Fibroblast of lung (primary cell): ENCODE data around the gene CCDC144A.
"Not testable (repeated sequence)": the region's sequence is repeated elsewhere in the genome, so short reads cannot be mapped to it uniquely, and the experiment has no call there.

Experiments
- EZH2 ChIP-seq: IDR thresholded peaks from 2 replicates; pipeline ENCODE4 v1.5.1; 2012; ENCODE audit warnings: low read length, control low read depth, mild to moderate bottlenecking; ENCODE audit errors: missing control alignments
- TF ChIP-seq, protein P1 (sequence below), 2 donors: IDR thresholded peaks in 1 of 2; conservative IDR thresholded peaks in 1 of 2; 1 replicate in 1 of 2; 2 replicates in 1 of 2; pipeline ENCODE4 v1.5.1; 2011 to 2012; ENCODE audit warnings: low read length in 2 of 2, control low read depth in 1 of 2, inconsistent platforms in 1 of 2, low read depth in 1 of 2, mild to moderate bottlenecking in 1 of 2

DNA sequence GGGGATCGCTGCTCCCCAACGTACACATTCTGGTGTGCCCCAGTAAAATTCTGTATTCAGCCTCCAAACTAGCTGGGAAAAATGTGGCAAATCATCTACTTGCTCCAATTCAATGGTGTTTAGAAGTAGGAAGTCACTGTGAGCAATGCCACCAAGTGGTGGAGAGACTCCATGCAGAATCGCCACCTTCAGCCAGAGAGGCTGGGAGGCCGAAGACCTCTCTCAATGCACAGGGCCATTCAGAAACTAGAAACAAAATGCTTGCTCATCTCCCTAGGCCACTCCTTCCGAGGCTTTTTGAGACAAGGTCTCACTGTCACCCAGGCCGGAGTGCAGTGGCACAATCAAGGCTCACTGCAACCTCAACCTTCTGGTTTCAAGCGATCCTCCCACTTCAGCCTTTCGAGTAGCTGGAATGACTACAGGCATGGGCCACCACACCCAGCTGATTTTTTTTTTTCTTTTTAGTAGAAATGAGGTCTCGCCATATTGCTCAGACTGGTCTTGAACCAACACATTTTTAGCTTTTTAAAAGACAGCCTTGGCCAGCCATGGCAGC, 100.4 kb downstream of the CCDC144A start:
- not testable (repeated sequence) for TF ChIP-seq EZH2
- TF ChIP-seq, protein P1, sequence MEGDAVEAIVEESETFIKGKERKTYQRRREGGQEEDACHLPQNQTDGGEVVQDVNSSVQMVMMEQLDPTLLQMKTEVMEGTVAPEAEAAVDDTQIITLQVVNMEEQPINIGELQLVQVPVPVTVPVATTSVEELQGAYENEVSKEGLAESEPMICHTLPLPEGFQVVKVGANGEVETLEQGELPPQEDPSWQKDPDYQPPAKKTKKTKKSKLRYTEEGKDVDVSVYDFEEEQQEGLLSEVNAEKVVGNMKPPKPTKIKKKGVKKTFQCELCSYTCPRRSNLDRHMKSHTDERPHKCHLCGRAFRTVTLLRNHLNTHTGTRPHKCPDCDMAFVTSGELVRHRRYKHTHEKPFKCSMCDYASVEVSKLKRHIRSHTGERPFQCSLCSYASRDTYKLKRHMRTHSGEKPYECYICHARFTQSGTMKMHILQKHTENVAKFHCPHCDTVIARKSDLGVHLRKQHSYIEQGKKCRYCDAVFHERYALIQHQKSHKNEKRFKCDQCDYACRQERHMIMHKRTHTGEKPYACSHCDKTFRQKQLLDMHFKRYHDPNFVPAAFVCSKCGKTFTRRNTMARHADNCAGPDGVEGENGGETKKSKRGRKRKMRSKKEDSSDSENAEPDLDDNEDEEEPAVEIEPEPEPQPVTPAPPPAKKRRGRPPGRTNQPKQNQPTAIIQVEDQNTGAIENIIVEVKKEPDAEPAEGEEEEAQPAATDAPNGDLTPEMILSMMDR (conservative IDR thresholded peaks at IDR 0.05 in 1 of 2, IDR thresholded peaks at IDR 0.05 in 1 of 2; ENCODE audit: low read depth in 1 of 2, low read length in 2 of 2) = not testable (repeated sequence)
